DOHH2 (cell line): ENCODE data around the gene COX7A2.

ENCODE experiments used
- CTCF ChIP-seq: fragments of 200-600 bp; sonication (generic); IDR thresholded peaks from one replicate; pipeline ENCODE4 v1.5.1; 2014; ENCODE audit warnings: antibody characterized with exemption, mild to moderate bottlenecking, low read depth, low read length; ENCODE audit not compliant: poor library complexity, severe bottlenecking
- EZH2phosphoT487 ChIP-seq: fragments of 200-600 bp; sonication (generic); IDR thresholded peaks from 2 replicates; pipeline ENCODE4 v1.6.1; 2017; ENCODE audit warnings: borderline replicate concordance, mild to moderate bottlenecking, antibody characterized with exemption, low read length, moderate library complexity, mixed read lengths

- TF ChIP-seq CTCF (no peak), EZH2phosphoT487 (no peak)
Measured at GRCh38 chr6:75249837-75250236, 6.2 kb upstream of the COX7A2 start.
